MV-4-11 (cell line): ENCODE measurements around the gene LPCAT4.

ENCODE experiments used
- DNase-seq: peaks from one replicate; lab custom pipeline; 2025; lab: John Stamatoyannopoulos, UW

Gene LPCAT4

DNA sequence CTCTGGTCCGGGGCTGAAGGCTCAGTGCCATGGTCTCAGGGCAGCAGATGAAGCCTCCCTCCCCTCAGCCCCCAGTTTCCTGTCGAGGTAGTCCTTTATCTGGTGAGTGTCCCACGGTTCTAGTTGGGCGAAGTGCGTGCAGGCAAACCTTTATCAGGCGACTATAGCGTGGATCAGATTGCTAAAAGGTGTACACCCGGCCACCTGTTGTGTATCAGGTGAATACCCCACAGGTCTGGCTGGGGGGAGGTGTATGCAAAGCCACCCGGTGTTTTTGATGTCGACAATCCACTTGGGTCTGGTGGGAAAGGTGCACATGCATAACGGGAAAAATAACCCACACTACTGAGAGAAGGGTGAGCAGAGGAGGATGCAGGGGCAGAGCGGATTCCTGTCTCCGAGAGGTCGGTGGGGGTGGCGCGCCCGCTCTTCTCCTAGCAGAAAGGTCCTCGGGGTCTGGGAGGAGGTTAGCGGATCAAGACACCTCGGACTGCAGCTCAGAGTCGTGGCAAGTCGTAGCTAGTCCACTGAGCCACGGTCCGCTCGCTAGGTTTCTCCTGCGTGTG lies 29.9 kb downstream of the LPCAT4 start:
- no peak for DNase-seq

DNA sequence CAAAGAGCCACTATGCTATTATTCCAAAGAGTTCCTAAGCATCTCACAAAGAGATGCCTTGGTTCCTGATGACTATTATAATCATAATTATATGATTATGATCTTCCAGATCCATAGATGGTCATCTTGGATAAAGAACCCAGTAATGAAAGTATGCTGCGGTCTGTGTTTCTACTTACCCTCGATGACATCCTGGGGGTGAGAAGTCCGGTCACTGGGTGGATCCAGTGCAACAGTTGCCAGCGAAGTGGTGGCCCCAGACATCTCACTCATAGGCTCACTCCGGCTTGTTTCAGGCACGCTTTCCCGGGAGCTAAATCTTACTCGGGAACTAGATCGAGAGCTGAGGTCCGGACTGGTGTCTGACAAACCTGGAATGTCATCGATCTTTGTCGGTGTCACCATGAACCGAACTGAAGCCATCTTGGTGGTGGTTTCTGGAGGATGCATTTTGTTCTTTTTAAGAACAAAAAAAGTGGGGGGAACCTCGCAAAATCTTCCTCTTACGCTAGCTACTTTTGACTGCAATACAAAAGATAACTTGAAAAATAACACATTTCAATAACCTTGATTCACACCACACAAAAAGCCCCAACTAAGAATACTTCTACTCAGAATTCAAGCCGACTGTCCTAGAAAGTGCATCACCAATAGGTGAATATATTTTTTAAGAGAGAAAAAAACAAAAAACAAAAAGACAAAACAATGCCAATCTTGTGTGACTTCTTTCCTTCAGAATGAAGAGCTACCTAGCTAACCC lies 30.6 kb downstream of the LPCAT4 start:
- DNase-seq, result peak; percentile 35

DNA sequence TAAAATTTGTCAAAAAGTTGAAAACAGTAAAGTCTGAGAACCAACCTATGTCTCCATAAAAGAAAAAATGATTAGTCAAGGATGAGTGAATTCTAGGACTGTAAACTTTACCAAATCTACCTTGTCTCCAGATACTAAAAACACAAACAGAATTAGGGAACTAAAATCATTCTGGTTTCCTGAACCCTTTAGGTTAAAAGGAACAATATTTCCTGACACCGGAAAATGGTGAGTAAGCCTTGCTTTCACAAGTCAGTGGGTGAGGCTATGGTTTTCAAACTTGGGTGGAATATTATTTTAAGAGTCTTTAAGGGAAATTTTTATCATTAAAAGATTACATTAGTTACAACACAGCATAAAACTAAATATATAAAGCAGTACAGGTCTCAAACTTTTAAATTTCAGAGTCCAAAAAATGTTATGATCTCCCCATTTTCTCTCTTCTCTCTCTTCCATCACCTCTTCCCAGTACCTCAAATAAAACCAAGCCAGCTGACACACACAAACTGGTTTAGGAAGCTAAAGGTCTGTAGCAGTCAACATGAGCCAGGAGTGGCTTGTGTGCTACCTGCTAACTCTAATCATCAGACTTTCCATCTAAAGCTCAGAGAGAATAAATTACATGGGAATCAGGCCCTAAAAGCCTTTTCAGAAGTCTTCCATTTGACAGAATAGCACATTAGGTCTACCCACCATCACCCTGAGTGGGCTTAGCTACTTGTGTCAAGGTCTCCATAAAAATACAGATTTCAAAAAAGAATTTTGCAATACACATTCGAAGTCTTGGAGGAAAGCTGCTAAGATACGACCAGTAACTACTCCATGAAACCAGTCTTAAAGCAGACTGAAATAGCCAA lies 31.6 kb downstream of the LPCAT4 start:
- peak; percentile 83 for DNase-seq

DNA sequence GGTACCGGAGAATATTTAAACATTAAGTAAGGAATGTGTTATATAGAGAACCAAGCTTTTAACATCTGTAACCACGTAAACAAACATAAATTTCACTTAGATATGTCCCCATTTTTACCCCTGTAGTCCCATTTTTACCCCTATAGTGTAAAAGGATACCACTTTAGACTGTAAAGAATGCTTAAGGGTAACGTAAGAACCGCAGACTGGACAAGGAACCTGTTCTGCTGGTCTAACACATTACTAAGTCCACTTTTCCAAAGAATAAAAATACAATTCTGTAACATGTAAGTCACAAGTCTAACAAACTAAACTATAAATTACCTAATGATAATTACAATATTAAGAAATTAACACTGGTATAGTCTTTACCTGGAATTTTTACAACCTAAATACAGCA lies 32.3 kb downstream of the LPCAT4 start:
- no peak for DNase-seq

DNA sequence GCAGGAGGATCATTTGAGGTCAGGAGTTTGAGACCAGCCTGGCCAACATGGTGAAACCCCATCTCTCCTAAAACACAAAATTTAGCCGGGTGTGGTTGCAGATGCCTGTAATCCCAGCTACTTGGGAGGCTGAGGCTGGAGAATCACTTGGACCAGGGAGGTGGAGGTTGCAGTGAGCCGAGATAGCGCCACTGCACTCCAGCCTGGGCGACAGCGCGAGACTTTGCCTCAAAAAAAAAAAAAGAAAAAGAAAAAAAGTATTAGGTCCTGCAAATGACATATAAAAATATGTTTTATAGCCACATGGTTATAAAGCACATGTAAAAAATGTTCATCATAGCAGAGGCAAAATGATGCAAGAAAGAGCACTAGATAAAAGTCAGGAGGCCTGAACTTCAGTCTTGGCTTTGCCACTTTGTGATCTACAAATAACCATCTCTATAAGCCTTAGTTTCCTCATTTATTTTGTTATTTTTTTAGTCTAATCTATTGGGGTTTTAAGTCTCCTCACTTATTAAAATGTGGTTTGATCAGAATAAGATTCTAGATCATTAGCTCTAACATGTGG lies 34.4 kb downstream of the LPCAT4 start:
- no peak for DNase-seq

DNA sequence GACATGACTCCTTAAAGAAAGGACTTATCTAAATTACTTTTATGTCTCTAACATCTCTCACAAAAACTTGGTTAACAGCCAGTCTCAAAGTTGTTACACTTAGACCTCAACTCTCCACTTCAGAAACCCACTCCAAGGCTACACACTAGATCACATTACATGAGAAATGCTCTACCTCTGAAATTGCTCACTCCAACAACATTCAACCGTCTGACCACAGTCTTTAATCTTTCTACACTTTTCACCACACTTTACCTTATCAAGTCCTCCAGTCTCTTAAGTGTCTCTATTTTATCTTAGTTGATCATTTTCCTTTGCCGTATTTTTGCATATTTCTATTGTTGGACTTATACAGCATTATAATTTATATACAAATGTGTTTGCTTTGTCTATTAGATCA lies 35.2 kb downstream of the LPCAT4 start:
- no peak for DNase-seq

DNA sequence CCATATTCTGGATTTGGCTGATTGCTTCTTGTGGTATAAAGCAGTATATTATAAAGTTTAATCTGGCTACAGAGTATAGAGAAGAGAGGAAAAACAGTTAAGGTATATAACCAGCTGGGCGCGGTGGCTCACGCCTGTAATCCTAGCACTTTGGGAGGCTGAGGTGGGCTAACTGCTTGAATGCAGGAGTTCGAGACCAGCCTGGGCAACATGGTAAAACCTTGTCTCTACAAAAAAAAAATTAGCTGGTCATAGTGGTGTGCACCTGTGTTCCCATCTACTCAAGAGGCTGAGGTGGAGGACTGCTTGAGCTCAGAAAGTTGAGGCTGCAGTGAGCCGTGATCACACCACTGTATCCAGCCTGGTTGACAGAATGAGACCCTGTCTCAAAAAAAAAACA lies 36.7 kb downstream of the LPCAT4 start:
- no peak for DNase-seq

DNA sequence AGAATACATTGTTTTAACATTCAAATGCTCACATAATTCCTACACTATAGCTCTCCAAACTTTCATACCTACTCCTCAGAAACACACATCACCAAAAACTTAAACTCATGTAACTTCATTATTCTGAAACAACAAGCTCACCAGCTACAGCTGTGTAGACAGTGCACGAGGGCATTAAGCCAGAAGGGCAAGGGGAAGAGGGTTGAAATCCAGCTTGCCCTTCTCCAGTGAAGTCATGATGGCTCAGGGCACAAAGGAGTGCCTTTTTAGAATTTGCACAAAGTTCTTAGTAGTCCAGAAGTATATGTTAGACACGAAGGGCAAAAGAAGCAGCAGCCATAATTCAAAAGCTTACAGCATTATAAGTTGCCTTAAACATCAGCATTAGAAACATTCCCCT lies 38.0 kb downstream of the LPCAT4 start:
- no peak for DNase-seq

DNA sequence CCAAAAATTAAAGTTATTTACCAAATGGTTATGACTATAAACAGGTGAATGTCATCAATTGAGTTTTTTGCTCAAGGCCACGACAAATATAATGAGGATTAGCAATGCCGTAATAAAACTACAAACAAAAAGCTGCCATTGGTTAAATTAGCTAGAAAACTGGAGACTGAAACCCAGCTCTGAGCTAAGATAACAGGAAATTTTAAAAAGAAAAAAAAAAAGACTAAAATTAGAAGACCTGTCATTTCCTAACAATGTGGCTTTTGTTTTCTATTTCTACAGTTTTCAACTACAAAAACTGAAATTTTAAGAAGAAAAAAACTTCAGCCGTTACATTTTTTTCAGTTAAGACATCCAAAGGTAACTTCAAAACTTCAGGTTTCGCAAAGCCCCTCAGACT lies 39.1 kb downstream of the LPCAT4 start:
- no peak for DNase-seq

DNA sequence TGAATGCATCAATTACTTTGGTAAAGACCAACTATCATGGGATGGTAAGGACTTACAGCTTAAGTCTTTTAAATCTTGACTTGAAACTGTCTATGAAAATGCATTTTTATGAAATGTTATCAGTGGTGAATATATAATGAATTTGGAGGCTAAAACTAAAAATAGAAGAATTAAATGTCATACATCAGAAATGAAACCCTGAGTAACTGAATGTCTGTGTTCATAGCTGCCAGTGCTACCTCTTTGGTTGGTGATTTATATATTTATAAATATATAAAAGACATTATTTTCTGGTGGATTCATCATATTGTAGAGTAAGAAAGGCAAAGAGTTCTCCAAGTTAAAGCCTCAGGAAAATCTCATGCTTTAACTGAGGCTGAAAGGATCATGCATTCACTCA lies 41.6 kb downstream of the LPCAT4 start:
- no peak for DNase-seq

DNA sequence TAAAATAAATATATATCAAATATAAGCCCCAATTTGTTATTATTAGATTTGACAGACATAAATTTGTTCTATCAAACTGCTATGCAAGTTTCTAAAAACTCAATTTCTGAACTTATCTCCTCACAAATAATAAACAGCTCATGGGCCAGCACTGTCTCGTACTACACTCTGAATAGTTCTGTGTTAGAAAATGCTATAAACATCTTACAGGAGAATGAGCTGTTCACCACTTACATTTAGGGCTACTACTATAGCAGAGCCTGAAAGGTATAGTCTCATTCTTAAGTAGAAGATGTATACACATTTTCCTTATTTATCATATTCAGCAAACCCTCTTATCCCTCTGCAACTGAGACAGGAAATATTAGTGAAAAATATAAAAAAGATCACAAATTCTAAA lies 42.1 kb downstream of the LPCAT4 start:
- DNase-seq, result no peak

DNA sequence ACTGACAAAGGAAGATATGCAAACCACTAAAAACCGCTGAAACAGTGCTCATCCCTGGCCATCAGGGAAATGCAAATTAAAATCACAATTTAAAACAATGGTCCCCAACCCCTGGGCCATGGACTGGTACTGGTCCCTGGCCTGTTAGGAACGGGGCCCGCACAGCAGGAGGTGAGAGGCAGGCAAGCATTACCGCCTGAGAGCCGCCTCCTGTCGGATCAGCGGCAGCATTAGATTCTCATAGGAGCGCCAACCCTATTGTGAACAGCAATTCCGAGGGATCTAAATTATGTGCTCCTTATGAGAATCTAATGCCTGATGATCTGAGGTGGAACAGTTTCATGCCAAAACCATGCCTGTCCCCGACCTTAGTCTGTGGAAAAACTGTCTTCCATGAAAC lies 43.8 kb downstream of the LPCAT4 start:
- no peak for DNase-seq

DNA sequence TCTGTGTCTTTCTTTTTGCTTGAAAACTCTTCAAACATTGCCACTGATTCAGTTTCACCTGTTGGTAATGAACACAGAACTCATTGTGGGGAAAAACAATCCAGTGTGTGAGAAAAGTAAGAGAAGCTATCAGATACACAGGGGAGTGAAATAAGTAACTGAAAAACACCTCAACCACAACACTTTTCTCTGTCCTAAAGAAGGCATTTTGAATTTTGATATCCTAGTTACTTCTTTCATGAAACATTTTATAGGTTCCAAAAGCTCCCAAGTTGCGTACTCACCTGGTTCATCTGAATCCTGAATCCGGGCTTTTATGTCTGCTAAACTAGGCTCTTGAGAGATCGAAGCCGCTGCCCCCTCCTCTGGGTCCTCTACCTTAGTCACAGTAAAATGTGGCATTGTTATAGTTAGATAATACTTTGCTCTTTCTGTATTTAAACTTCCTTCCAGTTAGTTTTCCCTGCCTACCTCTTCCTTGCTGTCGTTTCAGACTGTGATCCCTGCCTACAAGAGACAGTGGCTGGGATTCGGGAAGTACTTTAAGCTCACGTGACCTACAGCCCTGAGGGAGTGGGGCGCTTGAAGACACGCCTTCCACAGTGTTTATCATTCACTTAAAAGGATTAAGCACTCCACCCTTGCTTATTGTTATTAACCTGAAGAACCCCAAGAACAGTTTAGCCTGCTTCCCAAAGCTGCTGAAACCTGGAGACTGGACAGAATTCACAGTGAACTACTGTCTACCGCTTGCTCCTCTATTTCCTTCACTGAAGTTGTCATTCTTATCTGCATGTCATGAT lies 48.5 kb downstream of the LPCAT4 start:
- no peak for DNase-seq

DNA sequence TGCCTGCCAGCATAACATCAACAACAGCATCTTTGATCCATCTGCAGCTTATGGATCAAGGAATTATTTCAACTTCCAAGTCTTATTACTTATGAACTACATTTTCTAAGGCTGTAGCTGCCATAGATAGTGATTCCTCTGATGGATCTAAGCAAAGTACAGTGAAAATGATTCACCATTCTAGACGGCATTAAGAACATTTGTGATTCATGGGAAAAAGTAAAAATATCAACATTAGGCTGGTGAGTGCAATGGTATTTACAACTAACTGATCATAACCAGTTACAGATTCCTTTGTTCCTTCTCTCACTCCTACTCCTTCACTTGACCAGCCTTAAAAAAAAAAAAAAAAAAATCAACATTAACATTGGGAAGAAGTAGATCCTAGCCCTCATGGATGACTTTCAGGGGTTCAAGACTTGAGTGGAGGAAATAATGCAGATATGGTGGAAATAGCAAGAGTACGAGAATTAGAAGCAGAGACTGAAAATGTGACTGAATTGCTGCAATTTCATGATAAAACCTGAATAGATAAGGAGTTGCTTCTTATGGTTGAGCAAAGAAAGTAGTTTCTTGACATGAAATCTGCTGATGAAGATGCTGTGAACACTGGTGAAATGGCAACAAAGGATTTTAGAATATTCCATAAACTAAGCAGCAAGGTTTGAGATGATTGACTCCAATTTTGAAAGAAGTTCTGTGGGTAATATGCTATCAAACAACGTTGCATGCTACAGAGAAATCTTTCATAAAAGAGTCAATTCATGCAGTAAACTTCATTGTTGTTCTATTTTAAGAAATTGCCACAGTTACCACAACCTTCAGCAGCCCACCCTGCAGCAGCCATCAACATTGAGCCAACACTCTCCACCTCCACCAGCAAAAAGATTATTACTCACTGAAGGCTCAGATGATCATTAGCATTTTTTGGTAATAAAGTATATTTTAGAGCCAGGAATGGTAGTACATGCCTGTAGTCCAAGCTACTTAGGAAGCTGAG lies 52.2 kb downstream of the LPCAT4 start:
- no peak for DNase-seq

DNA sequence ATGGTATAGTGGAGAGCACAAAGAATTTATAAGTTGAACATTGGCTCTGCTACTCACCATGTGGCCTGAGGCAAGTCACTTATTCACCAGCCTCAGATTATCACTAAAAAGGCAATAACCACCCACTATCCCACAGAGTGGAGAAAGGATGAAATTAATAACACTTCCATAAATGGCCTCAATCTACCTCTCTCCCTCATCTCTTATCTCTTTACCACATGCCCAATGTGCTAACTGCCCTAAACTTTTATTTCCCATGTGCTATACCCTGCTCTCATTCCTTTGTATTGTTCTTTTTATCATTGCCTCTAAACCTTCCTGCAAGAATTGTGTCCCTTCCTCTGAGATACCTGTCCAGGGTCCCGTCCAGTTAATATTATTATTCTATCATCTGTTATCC lies 55.4 kb downstream of the LPCAT4 start:
- DNase-seq, result no peak
